GM18951 (cell line): ENCODE measurements around the gene TTLL1.
"Not testable (repeated sequence)": the region's sequence is repeated elsewhere in the genome, so short reads cannot be mapped to it uniquely, and the experiment has no call there.

Experiments used
- POLR2A ChIP-seq: IDR thresholded peaks from 4 replicates; pipeline ENCODE4 v1.6.1; 2011; ENCODE audit warnings: mild to moderate bottlenecking; ENCODE audit not compliant: insufficient read length, insufficient read depth; ENCODE audit errors: extremely low read depth
- in situ Hi-C: fragments of 300-500 bp; cut with MboI; formaldehyde crosslinking; loops from one replicate; pipeline ENCODE4 v1.12.0; 2022; ENCODE audit warnings: low sequenced_read_pairs, mixed read lengths, inconsistent platforms; ENCODE audit not compliant: unreplicated experiment

The TTLL1 gene

GRCh38 chr22:43008921-43009320 lies 80.3 kb downstream of the TTLL1 start:
- no peak for TF ChIP-seq POLR2A
- in situ Hi-C loops: no loop called here

GRCh38 chr22:43008509-43008908 lies 80.7 kb downstream of the TTLL1 start:
- no peak for TF ChIP-seq POLR2A
- in situ Hi-C loops: no loop called here

GRCh38 chr22:43007519-43008102 lies 81.6 kb downstream of the TTLL1 start:
- in situ Hi-C loops: no loop called here
- TF ChIP-seq POLR2A: no peak

GRCh38 chr22:43006753-43007152 lies 82.4 kb downstream of the TTLL1 start:
- TF ChIP-seq POLR2A: no peak
- in situ Hi-C loops: no loop called here

- TF ChIP-seq POLR2A: no peak
Observed at GRCh38 chr22:43006016-43006505, 83.1 kb downstream of the TTLL1 start.

GRCh38 chr22:43005106-43005505 lies 84.1 kb downstream of the TTLL1 start:
- in situ Hi-C loops: no loop called here

More at GRCh38 chr22:43006016-43006505, 83.1 kb downstream of the TTLL1 start:
- in situ Hi-C loops: no loop called here

GRCh38 chr22:43004362-43005035 lies 84.7 kb downstream of the TTLL1 start:
- TF ChIP-seq POLR2A: no peak
- in situ Hi-C loops: no loop called here

More at GRCh38 chr22:43005106-43005505, 84.1 kb downstream of the TTLL1 start:
- no peak for TF ChIP-seq POLR2A

GRCh38 chr22:43002202-43002586 lies 87.0 kb downstream of the TTLL1 start:
- in situ Hi-C loops: no loop called here
- TF ChIP-seq POLR2A: no peak

- in situ Hi-C loops: no loop called here
Observed at GRCh38 chr22:43001271-43002201, 87.7 kb downstream of the TTLL1 start.

GRCh38 chr22:43000441-43001175 lies 88.6 kb downstream of the TTLL1 start:
- in situ Hi-C loops: no loop called here
- TF ChIP-seq POLR2A: no peak

More at GRCh38 chr22:43001271-43002201, 87.7 kb downstream of the TTLL1 start:
- no peak for TF ChIP-seq POLR2A

- in situ Hi-C loops: no loop called here
- no peak for TF ChIP-seq POLR2A
Observed at GRCh38 chr22:42997582-42998090, 91.6 kb downstream of the TTLL1 start.

GRCh38 chr22:42996646-42997365 lies 92.4 kb downstream of the TTLL1 start:
- in situ Hi-C loops: no loop called here
- TF ChIP-seq POLR2A: no peak

GRCh38 chr22:42995654-42996053 lies 93.5 kb downstream of the TTLL1 start:
- in situ Hi-C loops: not testable (repeated sequence)
